HCT116 (cell line): ENCODE data around the gene SGMS2. TPM values are rescaled to one million over a fixed set of nuclear protein-coding genes. Genes with fewer than 3 reads are reported as not detected.

Experiments
- ATAC-seq: fragments of 200-7000 bp; cut with Tn5 transposase; 2 replicates; pipeline ENCODE4 v1.9.1; 2020; ENCODE audit warnings: mild to moderate bottlenecking, moderate library complexity
- BruUV-seq: library from RNA; stranded (reverse); fragments of 400-500 nt; replicated peaks from 2 replicates; lab custom pipeline; 2021; lab: Mats Ljungman, UMichigan
- CTCF ChIA-PET: fragments of 300-600 bp; sonication (Branson Sonifier 250); formaldehyde crosslinking; loops from one replicate; lab custom pipeline; 2021; ENCODE audit warnings: antibody characterized with exemption; lab: Charles Lee
- POLR2A ChIA-PET: fragments of 300-600, 350-600 bp; sonication (Branson Sonifier 250); formaldehyde crosslinking; loops from one replicate; lab custom pipeline; 2021; ENCODE audit warnings: antibody characterized with exemption; lab: Charles Lee
- RAD21 ChIA-PET, 2 experiments: fragments of 300-600 bp; sonication (Branson Sonifier 250); formaldehyde crosslinking; loops; one replicate each; lab custom pipeline; 2023; ENCODE audit warnings: low total read pairs in 2 of 2; ENCODE audit not compliant: uncharacterized antibody in 2 of 2, unreplicated experiment in 2 of 2, low non-redundant PET in 1 of 2; lab: Charles Lee
- DNase-seq: peaks from one replicate; pipeline ENCODE4 v3.0.0-alpha.2; 2010; ENCODE audit warnings: low read depth, low spot score
- H2AFZ ChIP-seq: fragments of 200-600 bp; shearing (Covaris generic), sonication (generic); 2 replicates; pipeline ENCODE4 v1.6.1; 2017; ENCODE audit warnings: low read depth, mixed run types, mixed read lengths, antibody characterized with exemption, low read length; ENCODE audit not compliant: poor library complexity, severe bottlenecking
- H3K27ac ChIP-seq: 2 replicates; pipeline ENCODE4 v1.5.1; 2012; ENCODE audit warnings: low read depth, low read length
- H3K27me3 ChIP-seq: fragments of 200-600 bp; sonication (generic); 2 replicates; pipeline ENCODE4 v1.6.1; 2016; ENCODE audit warnings: mixed run types, low read length, mixed read lengths; ENCODE audit not compliant: insufficient read depth
- H3K36me3 ChIP-seq, 2 experiments: fragments of 200-500 bp in 1 of 2; fragments of 200-600 bp in 1 of 2; sonication (Bioruptor generic) in 1 of 2; sonication (generic) in 1 of 2; 2 replicates each; pipeline versions ENCODE4 v1.5.1 to v1.6.1; 2014 to 2016; ENCODE audit warnings: low read length in 2 of 2, inconsistent platforms in 1 of 2, mixed read lengths in 1 of 2, mixed run types in 1 of 2; ENCODE audit not compliant: insufficient read depth in 2 of 2, control insufficient read depth in 1 of 2
- H3K4me1 ChIP-seq, 2 experiments: fragments of 200-600 bp in 1 of 2; sonication (generic) in 1 of 2; 2 replicates each; pipeline versions ENCODE4 v1.5.1 to v1.6.1; 2012 to 2017; ENCODE audit warnings: low read length in 2 of 2, inconsistent platforms in 1 of 2, mild to moderate bottlenecking in 1 of 2, mixed read lengths in 1 of 2, mixed run types in 1 of 2, moderate library complexity in 1 of 2; ENCODE audit not compliant: insufficient read depth in 2 of 2, control insufficient read depth in 1 of 2
- H3K4me2 ChIP-seq: fragments of 200-600 bp; sonication (generic); 2 replicates; pipeline ENCODE4 v1.6.1; 2017; ENCODE audit warnings: mixed run types, low read length, mixed read lengths
- H3K4me3 ChIP-seq, 2 experiments: fragments of 200-600 bp in 1 of 2; sonication (generic) in 1 of 2; replicated peaks in 1 of 2; 2 replicates each; pipeline ENCODE4 v1.5.1; 2011 to 2016; ENCODE audit warnings: low read length in 2 of 2, control low read depth in 1 of 2, low read depth in 1 of 2, mild to moderate bottlenecking in 1 of 2, mixed read lengths in 1 of 2, mixed run types in 1 of 2
- H3K79me2 ChIP-seq: fragments of 200-600 bp; sonication (generic); 2 replicates; pipeline ENCODE4 v1.6.1; 2017; ENCODE audit warnings: mild to moderate bottlenecking, mixed run types, low read length, moderate library complexity, mixed read lengths; ENCODE audit not compliant: insufficient read depth
- H3K9ac ChIP-seq: fragments of 200-600 bp; sonication (generic); 2 replicates; pipeline ENCODE4 v1.6.1; 2016; ENCODE audit warnings: low read length, mixed read lengths
- H3K9me2 ChIP-seq: fragments of 200-600 bp; sonication (generic), shearing (Covaris generic); 2 replicates; pipeline ENCODE4 v1.6.1; 2017; ENCODE audit warnings: mixed run types, mild to moderate bottlenecking, moderate library complexity; ENCODE audit not compliant: insufficient read depth
- H3K9me3 ChIP-seq, 2 experiments: fragments of 200-500 bp in 1 of 2; fragments of 200-600 bp in 1 of 2; sonication (Bioruptor generic) in 1 of 2; sonication (generic) in 1 of 2; 2 replicates each; pipeline ENCODE4 v1.6.1; 2014 to 2017; ENCODE audit warnings: low read length in 2 of 2, mixed read lengths in 2 of 2, inconsistent platforms in 1 of 2, low read depth in 1 of 2, mild to moderate bottlenecking in 1 of 2, mixed run types in 1 of 2, moderate library complexity in 1 of 2; ENCODE audit not compliant: control insufficient read depth in 1 of 2, insufficient read depth in 1 of 2
- H4K20me1 ChIP-seq: fragments of 200-600 bp; sonication (generic), shearing (Covaris generic); 2 replicates; pipeline ENCODE4 v1.6.1; 2017; ENCODE audit warnings: mixed run types, mild to moderate bottlenecking, moderate library complexity; ENCODE audit not compliant: insufficient read depth
- CBX3 ChIP-seq: IDR thresholded peaks from 2 replicates; pipeline ENCODE4 v1.6.1; 2012; ENCODE audit warnings: low read depth
- CEBPB ChIP-seq: IDR thresholded peaks from 2 replicates; pipeline ENCODE4 v1.6.1; 2012; ENCODE audit warnings: low read depth
- CTCF ChIP-seq, 3 experiments: fragments of 200-600 bp in 1 of 3; sonication (generic) in 1 of 3; IDR thresholded peaks in 2 of 3; conservative IDR thresholded peaks in 1 of 3; 2 replicates each; pipeline ENCODE4 v1.5.1; 2012 to 2017; ENCODE audit warnings: low read depth in 2 of 3, low read length in 2 of 3, antibody characterized with exemption in 1 of 3, borderline replicate concordance in 1 of 3, control low read depth in 1 of 3, mild to moderate bottlenecking in 1 of 3, mixed read lengths in 1 of 3, mixed run types in 1 of 3, moderate library complexity in 1 of 3; ENCODE audit not compliant: insufficient read depth in 1 of 3
- EGR1 ChIP-seq: IDR thresholded peaks from 2 replicates; pipeline ENCODE4 v1.6.1; 2012; ENCODE audit warnings: low read depth
- ELF1 ChIP-seq: IDR thresholded peaks from 2 replicates; pipeline ENCODE4 v1.6.1; 2012; ENCODE audit warnings: low read depth, borderline replicate concordance
- EZH2 ChIP-seq: fragments of 200-600 bp; sonication (generic); IDR thresholded peaks from 2 replicates; pipeline ENCODE4 v1.6.1; 2017; ENCODE audit warnings: antibody characterized with exemption, mixed run types
- EZH2phosphoT487 ChIP-seq: fragments of 200-600 bp; IDR thresholded peaks from 2 replicates; pipeline ENCODE4 v1.6.1; 2018; ENCODE audit warnings: antibody characterized with exemption, borderline replicate concordance
- FOSL1 ChIP-seq: IDR thresholded peaks from 2 replicates; pipeline ENCODE4 v1.6.1; 2012; ENCODE audit warnings: low read depth
- JUND ChIP-seq: IDR thresholded peaks from 2 replicates; pipeline ENCODE4 v1.6.1; 2012
- MAX ChIP-seq: IDR thresholded peaks from 2 replicates; pipeline ENCODE4 v1.6.1; 2012
- POLR2A ChIP-seq: IDR thresholded peaks from 2 replicates; pipeline ENCODE4 v1.7.0; 2011; ENCODE audit warnings: borderline replicate concordance; ENCODE audit not compliant: insufficient read depth, insufficient read length; ENCODE audit errors: extremely low read depth
- RAD21 ChIP-seq: IDR thresholded peaks from 2 replicates; pipeline ENCODE4 v1.6.1; 2012; ENCODE audit warnings: low read depth, mild to moderate bottlenecking
- SIN3A ChIP-seq: IDR thresholded peaks from 2 replicates; pipeline ENCODE4 v1.6.1; 2012; ENCODE audit warnings: low read depth
- SP1 ChIP-seq: IDR thresholded peaks from 2 replicates; pipeline ENCODE4 v1.6.1; 2012; ENCODE audit warnings: low read depth
- YY1 ChIP-seq: IDR thresholded peaks from 2 replicates; pipeline ENCODE4 v1.6.1; 2011; ENCODE audit warnings: low read length, low read depth, moderate library complexity, mild to moderate bottlenecking; ENCODE audit not compliant: insufficient replicate concordance; ENCODE audit errors: extremely low read depth
- ZFX ChIP-seq: fragments of 450-650 bp; IDR thresholded peaks from 2 replicates; pipeline ENCODE4 v1.6.1; 2017
- ZNF274 ChIP-seq: fragments of 200-500 bp; sonication (Bioruptor generic); IDR thresholded peaks from 2 replicates; pipeline ENCODE4 v1.6.1; 2014; ENCODE audit warnings: mild to moderate bottlenecking, low read depth, low read length, inconsistent platforms
- intact Hi-C: fragments of 100-400 bp; cut with micrococcal nuclease; formaldehyde crosslinking; loops from 2 replicates; pipeline ENCODE4 v1.10.0; 2022
- total RNA-seq: library from RNA; stranded (reverse); gene quantifications from one replicate; pipeline ENCODE4 v1.2.1, GENCODE V29; 2021; ENCODE audit not compliant: unreplicated experiment
- TF ChIP-seq, protein P1 (sequence below): IDR thresholded peaks from 2 replicates; pipeline ENCODE4 v1.6.1; 2012

The SGMS2 gene
- total RNA-seq, 1 experiment from 2014 or later, result 36.6 TPM

GRCh38 chr4:107835406-107835805, 10.7 kb downstream of the SGMS2 start (continued):
- no peak for TF ChIP-seq ZFX
- no peak for TF ChIP-seq FOSL1
- no peak for TF ChIP-seq SP1
- TF ChIP-seq EZH2, result no peak
- no peak for TF ChIP-seq CTCF (IDR thresholded peaks at IDR 0.05 in 2 of 3, conservative IDR thresholded peaks at IDR 0.05 in 1 of 3; ENCODE audit: borderline replicate concordance in 1 of 3, insufficient read depth in 1 of 3, low read depth in 2 of 3, low read length in 2 of 3)

GRCh38 chr4:107837317-107837716, 12.6 kb downstream of the SGMS2 start:
- Histone ChIP-seq H2AFZ (no peak overlapping the region), H3K4me1 (no peaks in the 10 kb centered on the region; a peak in 1 of 4 replicates), H3K4me2 (no peak overlapping the region), H4K20me1 (no peaks in the 10 kb centered on the region), H3K36me3 (no peaks in the 10 kb centered on the region), H3K9me2 (no peaks in the 10 kb centered on the region), H3K9ac (no peak overlapping the region), H3K79me2 (peaks cover 76% of the 10 kb centered on the region), H3K27ac (no peak overlapping the region), H3K4me3 (no peak overlapping the region), H3K27me3 (no peaks in the 10 kb centered on the region), H3K9me3 (no peaks in the 10 kb centered on the region)
- intact Hi-C loops, result no loop called here
- ATAC-seq, result no peak
- ChIA-PET POLR2A (no interaction called here), CTCF (no interaction called here), RAD21 (no interaction called here)
- BruUV-seq, result no TSS peak
- TF ChIP-seq ZFX, result no peak
- TF ChIP-seq CTCF (IDR thresholded peaks at IDR 0.05 in 2 of 3, conservative IDR thresholded peaks at IDR 0.05 in 1 of 3; ENCODE audit: borderline replicate concordance in 1 of 3, insufficient read depth in 1 of 3, low read depth in 2 of 3, low read length in 2 of 3), result no peak
- no peak for TF ChIP-seq ELF1
- no peak for TF ChIP-seq POLR2A
- no peak for TF ChIP-seq EZH2phosphoT487
- no peak for TF ChIP-seq EGR1
- TF ChIP-seq SIN3A, result no peak
- TF ChIP-seq, protein P1, sequence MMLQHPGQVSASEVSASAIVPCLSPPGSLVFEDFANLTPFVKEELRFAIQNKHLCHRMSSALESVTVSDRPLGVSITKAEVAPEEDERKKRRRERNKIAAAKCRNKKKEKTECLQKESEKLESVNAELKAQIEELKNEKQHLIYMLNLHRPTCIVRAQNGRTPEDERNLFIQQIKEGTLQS, result no peak
- TF ChIP-seq CEBPB, result no peak
- TF ChIP-seq MAX, result no peak
- no peak for TF ChIP-seq JUND
- no peak for TF ChIP-seq CBX3
- TF ChIP-seq SP1, result no peak
- TF ChIP-seq EZH2, result no peak
- no peak for TF ChIP-seq ZNF274
- no peak for TF ChIP-seq RAD21
- no peak for TF ChIP-seq YY1
- DNase-seq, result no peak
